Hematopoietic multipotent progenitor cell treated with erythropoietin and hydrocortisone succinate and interleukin-3 and kit ligand, for 8 days (in vitro differentiated cells): Measurements from ENCODE around the gene ZYG11B.
A peak's percentile ranks its signal among the peaks of the same experiment; 100 is the strongest.
"Not testable (repeated sequence)": the region's sequence is repeated elsewhere in the genome, so short reads cannot be mapped to it uniquely, and the experiment has no call there.

Source experiments
- DNase-seq: peaks from one replicate; pipeline ENCODE4 v3.0.0-alpha.2; 2015

Gene ZYG11B

DNA sequence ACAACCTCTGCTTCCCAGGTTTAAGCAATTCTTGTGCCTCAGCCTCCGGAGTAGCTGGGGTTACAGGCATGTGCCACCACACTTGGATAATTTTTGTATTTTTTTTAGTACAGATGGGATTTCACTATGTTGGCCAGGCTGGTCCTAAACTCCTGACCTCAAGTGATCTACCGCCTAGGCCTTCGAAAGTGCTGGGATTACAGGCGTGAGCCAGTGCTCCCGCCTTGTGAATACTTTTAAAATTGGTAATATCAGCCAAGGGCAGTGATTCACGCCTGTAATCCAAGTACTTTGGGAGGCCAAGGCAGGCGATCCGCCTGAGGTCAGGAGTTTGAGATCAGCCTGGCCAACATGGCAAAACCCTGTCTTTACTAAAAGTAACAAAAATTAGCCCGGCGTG is 33.7 kb downstream of the ZYG11B start:
- no peak for DNase-seq

DNA sequence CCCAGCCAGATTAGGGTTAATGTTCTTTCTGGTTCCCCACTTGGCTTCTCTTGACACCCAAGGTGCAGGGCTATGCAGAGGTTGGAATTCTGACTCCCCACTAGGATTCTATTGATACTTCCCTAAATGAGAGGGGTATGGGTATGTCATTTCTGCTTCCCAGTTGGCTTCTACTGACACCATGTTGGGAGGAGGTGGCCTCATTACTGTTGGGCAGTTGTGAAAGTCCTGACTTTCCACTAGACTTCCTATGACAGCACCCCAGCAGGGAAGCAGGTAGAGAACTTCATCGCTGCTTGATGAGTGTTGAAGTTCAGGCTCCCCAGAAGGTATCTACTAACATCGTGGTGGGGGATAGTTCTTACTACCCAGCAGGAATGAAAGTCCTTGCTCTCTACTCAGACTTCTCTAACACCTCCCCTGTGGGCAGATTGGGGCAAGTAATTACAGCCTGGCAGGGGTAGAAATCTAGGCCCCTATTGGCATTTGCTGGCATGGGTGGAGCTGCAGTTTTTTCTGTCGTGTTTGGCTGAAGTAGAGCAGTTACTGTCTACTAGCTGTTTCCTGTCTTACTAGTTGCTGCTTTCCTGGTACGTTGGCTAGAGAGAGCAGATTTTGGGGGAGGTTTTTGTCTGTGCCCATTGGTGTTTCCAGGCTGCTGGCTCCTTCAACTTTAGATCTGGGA is 41.5 kb downstream of the ZYG11B start:
- DNase-seq: no peak

DNA sequence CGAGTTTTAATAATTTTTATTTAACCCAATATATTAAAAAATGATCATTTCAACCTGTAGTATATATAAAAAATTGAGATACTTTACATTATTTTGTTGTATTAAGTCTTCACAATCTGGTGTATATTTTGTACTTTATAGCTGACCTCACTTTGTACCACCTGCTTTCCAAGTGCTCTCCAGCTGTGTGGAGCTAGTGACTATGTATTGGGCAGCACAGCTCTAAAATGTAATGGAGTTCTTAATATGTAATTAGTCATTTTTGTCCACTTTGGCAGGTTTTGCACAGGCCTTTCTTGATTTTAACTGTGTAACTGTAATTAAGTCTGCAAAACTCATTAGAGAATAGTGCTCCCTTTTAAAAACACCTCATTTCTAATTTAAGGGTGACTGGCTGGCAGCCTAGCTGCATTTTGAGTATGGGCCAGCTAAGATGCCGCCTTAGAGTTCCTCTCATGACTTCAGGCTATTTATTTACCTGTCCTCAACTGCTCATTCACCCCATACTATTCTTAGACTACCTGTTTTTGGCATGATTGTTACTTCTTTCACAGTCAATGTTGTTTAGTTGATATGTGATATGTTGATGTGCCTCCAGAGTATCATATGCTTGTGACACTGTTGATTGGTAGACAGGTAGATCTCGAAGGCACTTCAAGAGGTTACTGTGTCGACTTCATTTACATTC is 43.2 kb downstream of the ZYG11B start:
- no peak for DNase-seq

DNA sequence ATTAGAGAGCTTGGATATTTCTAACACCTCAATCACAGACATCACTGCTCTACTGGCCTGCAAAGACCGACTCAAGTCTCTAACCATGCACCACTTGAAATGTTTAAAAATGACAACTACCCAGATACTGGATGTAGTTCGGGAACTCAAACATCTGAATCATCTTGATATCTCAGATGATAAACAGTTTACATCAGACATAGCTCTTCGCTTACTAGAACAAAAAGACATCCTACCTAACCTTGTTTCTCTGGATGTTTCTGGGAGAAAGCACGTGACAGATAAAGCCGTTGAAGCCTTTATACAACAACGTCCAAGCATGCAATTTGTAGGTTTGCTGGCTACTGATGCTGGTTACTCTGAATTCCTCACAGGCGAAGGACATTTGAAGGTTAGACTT is 45.1 kb downstream of the ZYG11B start:
- DNase-seq: no peak

DNA sequence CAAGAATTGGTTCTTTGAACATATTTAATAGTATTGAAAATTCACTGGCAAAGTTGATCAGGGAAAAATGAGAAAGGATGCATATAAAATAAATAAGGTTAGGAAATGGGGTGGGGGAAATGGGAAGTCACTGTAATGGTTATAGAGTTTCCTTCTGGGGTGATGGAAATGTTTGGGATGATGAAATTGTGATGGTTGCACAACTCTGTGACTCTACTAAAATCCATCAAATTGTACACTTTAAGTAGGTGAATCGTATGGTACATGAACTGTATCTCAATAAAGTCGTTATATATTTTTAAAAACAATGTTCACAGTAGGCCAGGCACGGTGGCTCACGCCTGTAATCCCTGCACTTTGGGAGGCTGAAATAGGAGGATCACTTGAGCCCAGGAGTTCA is 59.9 kb downstream of the ZYG11B start:
- DNase-seq: no peak

DNA sequence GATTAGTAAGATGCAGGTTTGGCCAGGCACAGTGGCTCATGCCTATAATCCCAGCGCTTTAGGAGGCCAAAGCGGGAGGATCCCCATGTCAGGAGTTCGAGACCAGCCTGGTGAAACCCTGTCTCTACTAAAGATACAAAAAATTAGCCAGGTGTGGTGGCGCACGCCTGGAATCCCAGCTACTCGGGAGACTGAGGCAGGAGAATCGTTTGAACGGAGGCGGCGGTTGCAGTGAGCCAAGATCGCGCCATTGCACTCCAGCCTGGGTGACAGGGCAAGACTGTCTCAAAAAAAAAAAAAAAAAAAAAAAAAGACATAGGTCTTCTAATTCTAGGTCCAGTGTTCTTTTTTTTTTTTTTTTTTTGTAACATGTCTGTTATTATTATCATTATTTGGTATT is 64.2 kb downstream of the ZYG11B start:
- not testable (repeated sequence) for DNase-seq

DNA sequence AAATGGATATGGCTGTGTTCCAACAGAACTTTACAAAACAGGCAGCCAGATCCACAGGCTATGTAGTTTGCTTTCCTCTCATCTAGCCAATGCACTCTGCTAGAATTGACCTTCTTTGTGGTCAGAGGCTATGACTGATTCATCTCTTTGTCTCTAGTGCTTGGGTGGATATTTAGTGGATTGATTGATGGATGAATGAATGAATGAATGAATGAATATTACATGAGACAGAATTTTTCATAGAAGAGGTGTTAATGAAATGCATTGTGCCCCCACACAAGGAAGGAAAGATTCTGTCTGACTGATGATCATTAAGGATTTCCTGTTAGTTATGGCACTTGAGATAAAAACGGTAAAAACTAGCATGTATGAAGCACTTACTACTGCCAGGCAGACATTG is 65.8 kb downstream of the ZYG11B start:
- DNase-seq: no peak

DNA sequence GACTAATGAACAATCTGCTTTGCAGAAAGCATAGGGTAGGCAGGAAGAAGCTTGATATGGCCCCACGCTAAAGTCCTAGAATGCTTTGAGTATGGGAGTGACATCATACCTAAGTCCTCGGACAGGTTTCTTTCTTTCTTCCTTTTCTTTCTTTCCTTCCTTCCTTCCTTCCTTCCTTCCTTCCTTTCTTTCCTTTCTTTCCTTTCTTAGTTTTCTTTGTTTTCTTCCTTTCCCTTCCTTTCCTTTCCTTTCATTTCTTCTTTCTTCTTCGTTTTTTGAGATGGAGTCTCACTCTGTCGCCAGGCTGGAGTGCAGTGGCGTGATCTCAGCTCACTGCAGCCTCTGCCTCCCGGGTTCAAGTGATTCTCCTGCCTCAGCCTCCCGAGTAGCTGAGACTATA is 67.5 kb downstream of the ZYG11B start:
- not testable (repeated sequence) for DNase-seq

DNA sequence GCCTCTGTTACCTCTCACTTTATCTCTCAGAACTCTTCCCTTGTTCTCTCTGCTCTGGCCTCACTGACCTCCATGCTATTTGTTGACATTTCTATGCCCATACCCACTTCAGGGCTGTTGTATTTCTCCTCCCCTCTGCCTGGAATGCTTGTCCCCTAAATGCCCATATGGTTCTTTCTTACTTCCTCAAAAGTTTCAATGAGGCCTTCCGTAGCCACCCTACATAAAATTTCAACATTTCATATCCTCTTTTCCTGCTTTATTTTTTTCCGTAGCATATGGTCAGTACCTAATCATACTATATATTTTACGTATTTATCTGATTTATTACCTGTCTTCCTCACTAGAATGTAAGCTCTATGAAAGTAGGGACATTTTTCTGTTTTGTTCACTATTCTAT is 69.2 kb downstream of the ZYG11B start:
- DNase-seq: no peak

DNA sequence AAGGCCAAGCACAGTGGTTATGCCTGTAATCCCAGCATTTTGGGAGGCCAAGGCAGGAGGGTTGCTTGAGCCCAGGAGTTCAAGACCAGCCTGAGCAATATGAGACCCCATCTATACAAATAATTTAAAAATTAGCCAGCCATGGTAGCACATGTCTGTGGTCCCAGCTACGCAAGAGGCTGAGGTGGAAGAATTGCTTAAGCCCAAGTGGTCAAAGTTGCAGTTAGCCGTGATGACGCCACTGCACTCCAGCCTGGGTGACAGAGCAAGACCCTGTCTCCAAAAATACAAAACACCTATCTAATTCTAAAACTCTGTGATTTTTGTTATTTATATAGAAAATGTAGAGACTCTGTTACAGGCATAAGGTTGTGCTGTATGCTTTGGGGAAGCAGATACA is 72.1 kb downstream of the ZYG11B start:
- DNase-seq: no peak

DNA sequence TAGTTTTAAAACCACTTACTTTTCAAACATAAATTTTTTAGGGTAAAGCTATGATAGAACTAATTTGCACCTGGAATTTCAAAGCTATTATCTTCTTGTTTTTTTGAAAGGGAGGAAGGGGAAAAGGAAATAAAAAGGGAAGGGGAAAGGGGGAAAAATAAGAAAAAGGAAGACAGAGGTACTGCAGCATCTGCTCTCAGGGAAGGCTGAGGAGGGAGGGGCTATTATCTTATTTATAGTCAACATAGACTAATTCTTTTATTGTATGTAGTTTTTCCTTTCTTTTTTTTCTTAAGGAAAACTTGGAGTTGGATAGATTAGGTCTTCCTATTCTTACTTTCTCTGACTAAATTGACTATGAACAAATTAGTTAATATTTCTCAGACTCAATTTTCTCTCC is 74.8 kb downstream of the ZYG11B start:
- DNase-seq: no peak

DNA sequence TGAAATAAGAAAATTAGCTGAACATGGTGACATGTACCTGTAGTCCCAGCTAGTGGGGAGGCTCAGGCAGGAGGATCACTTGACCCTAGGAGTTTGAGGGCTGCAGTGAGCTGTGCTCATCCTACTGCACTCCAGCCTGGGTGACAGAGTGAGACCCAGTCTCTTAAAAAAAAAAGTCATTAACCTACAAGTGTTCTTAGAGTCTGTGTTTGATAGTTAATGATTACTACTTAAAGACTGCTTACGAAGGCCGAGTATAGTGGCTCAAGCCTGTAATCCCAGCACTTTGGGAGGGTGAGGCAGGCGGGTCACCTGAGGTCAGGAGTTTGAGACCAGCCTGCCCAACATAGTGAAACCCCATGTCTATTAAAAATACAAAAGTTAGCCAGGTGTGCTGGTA is 77.8 kb downstream of the ZYG11B start:
- DNase-seq: not testable (repeated sequence)

DNA sequence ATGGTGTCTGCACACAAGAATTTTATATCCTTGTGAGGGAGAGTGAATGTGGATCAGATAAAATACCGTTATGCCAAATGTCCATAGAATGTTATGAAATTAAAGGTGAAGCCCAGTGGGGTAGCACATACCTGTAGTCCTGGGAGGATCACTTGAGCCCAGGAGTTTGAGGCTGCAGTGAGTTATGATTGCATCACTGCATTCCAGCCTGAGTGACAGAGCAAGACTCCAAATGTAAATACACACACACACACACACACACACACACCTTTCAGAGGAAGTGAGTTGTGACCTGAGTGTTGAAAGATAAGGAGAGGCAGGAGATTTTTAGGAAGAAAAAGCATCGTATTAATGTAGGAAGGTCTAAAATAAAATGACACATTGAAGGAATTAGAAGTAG is 88.2 kb downstream of the ZYG11B start:
- DNase-seq: no peak

DNA sequence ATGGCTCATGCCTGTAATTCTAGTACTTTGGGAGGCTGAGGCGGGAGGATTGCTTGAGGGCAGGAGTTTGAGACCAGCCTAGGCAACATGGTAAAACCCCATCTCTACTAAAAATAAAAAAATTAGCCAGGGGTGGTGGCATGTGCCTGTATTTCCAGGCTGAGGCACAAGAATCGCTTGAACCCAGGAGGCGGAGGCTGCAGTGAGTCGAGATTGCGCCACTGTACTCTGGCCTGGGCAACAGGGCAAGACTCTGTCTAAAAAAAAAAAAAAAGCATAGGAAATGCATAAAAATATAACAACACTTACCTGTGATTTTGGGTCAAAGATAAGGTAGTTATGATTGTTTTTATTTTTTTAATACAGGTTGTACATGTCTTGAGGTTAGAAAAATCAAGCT is 94.6 kb downstream of the ZYG11B start:
- DNase-seq: not testable (repeated sequence)

DNA sequence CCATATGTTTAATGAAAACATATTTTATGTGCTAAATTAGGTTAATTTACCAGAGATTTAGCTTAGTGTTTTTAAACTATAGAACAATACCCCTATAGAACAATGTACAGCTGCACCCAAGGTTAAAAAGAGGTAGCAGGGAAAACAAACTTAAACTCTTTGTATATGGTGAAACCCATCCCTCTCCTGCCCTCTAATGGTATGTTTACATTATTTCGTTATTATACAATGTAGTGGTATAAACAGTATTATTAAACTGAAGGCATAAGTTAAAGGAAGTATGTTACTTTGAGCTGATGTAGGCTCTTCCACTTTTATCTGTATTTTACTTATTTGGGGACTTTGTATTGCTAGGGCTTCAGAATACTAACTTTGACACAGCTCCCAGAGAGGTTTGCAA is 99.6 kb downstream of the ZYG11B start:
- DNase-seq: peak; percentile 49

DNA sequence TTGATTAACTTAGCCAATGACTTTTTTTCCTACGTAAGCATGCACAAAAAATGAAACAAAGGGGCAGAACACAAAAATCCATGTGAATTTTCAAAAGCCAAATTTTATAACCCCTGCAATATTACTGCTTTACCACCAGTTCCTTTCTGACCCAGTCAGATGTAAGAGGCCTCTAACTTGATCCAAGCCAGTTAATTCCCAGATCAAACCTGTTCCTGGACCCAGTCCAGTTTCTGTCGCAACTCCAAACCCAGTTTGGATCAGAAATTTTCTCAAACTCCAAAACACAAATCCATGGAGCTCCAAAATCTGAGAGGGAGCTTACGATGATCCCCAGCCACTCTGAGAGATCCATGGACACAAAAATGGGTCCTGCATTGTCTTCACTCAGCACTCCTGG is 108.5 kb downstream of the ZYG11B start:
- DNase-seq: no peak

DNA sequence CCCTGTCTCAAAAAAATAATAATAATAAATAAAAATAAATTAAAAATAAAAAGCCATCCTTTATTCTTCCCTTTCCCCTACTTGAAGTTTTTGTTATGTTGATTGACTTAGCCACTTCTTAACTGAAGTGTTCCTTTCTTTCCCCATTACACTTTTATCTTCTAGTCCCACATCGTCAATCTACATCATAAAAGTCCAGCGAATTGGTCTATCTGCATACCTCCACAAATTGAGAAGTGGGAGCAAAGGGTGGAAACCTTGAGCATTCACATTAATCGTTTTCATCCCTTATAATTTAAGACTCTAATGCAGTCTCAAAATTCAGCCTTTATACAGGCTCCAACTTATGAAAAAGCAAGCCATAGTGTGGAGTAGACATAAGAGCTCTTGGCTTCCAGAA is 109.8 kb downstream of the ZYG11B start:
- DNase-seq: no peak

DNA sequence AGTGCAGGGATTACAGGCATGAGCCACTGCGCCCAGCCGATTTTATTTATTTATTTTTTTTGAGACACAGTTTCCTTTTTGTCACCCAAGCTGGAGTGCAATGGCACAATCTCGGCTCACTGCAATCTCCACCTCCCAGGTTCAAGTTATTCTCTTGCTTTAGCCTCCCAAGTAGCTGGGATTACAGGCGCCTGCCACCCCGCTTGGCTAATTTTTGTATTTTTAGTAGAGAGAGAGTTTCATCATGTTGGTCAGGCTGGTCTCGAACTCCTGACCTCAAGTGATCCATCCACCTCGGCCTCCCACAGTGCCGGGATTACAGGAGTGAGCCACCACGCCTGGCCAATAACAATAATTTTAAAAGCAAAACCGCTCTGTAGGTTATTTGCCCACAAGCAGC is 112.9 kb downstream of the ZYG11B start:
- DNase-seq: not testable (repeated sequence)

DNA sequence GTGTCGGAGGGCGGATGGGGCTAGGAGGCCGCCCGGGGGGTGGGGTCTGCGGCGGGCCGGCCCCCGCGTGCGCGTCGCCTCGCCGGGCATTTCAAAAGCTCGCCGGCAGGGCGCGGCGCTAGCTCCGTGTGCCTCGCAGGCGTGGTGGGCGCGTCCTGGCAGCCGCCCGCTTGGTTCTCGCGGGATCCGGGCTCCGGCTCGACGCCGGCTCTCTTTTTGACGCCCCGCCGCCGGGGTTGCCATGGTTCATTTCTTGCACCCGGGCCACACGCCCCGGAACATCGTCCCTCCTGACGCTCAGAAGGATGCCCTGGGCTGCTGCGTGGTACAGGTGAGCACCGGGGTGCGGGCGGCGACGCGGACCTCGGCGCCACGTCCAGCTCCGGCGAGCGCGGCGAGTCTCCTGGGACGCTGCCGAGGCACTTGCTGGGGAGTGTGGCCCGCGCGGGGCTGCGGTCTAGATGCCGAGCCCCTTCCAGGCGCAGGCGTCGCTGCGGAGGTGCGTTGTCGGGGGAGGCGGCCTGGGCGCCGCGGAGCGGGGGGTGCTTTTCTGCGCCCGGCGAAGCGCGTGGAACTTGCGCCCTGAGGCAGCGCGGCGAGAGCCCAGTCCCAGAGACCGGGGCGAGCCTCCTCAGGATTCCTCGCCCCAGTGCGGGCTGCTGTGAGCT is 116.5 kb downstream of the ZYG11B start, which contains the start of gene ZYG11A:
Gene ZYG11A (plus strand): TSS at position 118 of the 668 bp plus-strand sequence. CDS start 124 bp downstream, at position 242.
- peak; percentile 57 for DNase-seq

DNA sequence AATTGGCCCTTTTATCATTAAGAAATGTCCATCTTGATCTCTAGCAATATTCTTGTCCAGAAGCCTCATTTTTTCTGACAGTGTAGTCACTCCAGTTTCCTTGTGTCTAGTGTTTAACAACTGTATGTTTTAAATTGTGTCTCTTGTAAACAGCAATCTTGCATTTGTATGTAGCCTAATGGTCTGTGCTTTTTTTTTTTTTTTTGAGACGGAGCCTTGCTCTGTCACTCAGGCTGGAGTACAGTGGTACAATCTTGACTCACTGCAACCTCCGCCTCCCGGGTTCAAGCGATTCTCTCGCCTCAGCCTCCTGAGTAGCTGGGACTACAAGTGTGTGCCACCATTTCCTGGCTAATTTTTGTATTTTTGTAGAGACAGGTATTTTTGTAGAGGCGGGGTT is 118.9 kb downstream of the ZYG11B start:
- not testable (repeated sequence) for DNase-seq

DNA sequence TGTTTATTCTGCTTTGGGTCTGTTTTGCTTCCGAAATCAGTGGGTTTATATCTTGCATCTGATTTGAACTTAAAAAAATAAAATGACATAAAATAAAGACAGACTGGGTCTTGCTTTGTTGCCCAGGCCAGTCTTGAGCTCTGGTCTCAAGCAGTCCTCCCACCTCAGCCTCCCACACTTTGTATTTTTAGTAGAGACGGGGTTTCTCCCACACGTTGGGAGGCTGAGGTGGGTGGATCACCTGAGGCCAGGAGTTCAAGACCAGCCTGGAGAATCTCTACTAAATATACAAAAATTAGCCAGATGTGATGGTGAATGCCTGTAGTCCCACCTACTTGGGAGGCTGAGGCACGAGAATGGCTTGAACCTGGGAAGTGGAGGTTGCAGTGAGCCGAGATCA is 122.2 kb downstream of the ZYG11B start:
- DNase-seq: no peak

DNA sequence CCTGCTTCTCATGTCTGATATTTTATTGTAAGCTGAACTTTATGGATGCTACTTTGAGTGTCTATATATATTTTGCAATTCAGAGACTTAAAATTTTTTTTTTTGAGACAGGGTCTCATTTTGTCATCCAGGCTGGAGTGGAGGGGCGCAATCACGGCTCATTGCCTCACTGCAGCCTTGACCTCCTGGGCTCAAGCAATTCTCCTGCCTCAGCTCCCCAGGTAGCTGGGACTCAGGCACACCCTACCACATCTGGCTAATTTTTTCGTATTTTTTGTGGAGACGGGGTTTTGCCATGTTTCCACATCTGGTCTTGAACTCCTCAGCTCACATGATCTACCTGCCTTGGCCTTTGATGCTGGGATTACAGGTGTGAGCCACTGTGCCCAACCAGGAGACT is 124.7 kb downstream of the ZYG11B start:
- no peak for DNase-seq

DNA sequence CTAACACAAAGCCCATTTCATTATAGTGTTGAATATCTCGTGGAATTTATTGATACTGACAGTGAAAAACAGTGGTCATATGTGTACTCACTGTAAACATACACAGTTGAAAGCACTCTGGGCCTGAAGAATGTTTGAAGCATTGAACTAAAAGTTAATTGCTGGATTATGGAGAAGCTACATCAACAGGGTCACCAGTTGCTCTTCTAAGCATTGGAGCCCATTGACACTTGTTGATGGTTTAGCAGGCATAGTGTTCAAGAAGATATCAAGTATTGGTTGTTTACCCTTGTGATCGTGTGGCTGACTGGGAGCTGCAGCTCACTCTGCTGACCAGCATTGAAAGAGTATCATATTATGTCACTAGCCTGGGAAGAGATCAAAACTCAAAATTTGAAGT is 126.6 kb downstream of the ZYG11B start:
- no peak for DNase-seq

DNA sequence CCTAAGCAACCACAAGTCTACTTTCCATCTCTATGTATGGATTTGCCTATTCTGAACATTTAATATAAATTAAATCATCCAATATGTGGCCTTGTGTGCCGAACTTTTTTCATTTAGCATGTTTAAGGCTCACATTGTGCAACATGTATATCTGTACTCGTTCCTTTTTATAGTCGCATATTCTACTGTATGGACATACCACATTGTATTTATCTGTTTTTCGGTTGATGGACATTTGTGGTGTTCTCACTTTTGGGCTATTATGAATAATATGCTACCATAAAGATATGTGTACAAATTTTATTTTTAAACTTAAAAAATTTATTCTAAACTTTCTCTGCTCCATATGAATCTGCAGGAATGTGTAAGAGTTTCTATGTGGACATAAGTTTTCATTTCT is 129.3 kb downstream of the ZYG11B start:
- no peak for DNase-seq
